IMR-90 (cell line): Measurements from ENCODE around the gene INPP5B. TPM values are rescaled to one million over a fixed set of nuclear protein-coding genes. Genes with fewer than 3 reads are reported as not detected.
A peak's percentile ranks its signal among the peaks of the same experiment; 100 is the strongest.

Source experiments
- ATAC-seq: fragments of 200-7000 bp; cut with Tn5 transposase; 2 replicates; pipeline ENCODE4 v1.9.1; 2020; ENCODE audit warnings: low read depth, mild to moderate bottlenecking, moderate library complexity
- BruUV-seq: library from RNA; stranded (reverse); fragments of 400-500 nt; replicated peaks from 2 replicates; lab custom pipeline; 2021; lab: Mats Ljungman, UMichigan
- CTCF ChIA-PET: fragments of 300-600 bp; formaldehyde crosslinking; extraction: SDS; loops from one replicate; lab custom pipeline; 2021; ENCODE audit warnings: antibody characterized with exemption; lab: Yijun Ruan, JAX
- POLR2A ChIA-PET: fragments of 300-600 bp; sonication (Branson Sonifier 250); formaldehyde crosslinking; loops from one replicate; lab custom pipeline; 2022; ENCODE audit warnings: antibody characterized with exemption; ENCODE audit not compliant: unreplicated experiment; lab: Charles Lee
- DNase-seq: peaks from one replicate; pipeline ENCODE4 v3.0.0; 2013
- H2AFZ ChIP-seq: replicated peaks from 2 replicates; pipeline ENCODE3; 2013; ENCODE audit warnings: low read length, mild to moderate bottlenecking; ENCODE audit not compliant: poor library complexity
- H2AK5ac ChIP-seq: 2 replicates; pipeline ENCODE4 v1.6.1; 2013; ENCODE audit warnings: low read depth, low read length, inconsistent platforms
- H2AK9ac ChIP-seq: replicated peaks from 2 replicates; pipeline ENCODE3; 2013; ENCODE audit warnings: mild to moderate bottlenecking, low read depth, low read length, moderate library complexity; ENCODE audit not compliant: poor library complexity
- H2BK120ac ChIP-seq: 2 replicates; pipeline ENCODE4 v1.6.1; 2013; ENCODE audit warnings: low read depth, low read length, inconsistent platforms
- H2BK15ac ChIP-seq: 3 replicates; pipeline ENCODE4 v1.6.1; 2013; ENCODE audit warnings: low read depth, low read length, inconsistent platforms
- H2BK20ac ChIP-seq: 2 replicates; pipeline ENCODE4 v1.6.1; 2013; ENCODE audit warnings: low read depth, mild to moderate bottlenecking, inconsistent platforms, low read length, moderate library complexity
- H2BK5ac ChIP-seq: 2 replicates; pipeline ENCODE4 v1.6.1; 2013; ENCODE audit warnings: mild to moderate bottlenecking, low read depth, low read length, inconsistent platforms; ENCODE audit not compliant: poor library complexity, severe bottlenecking
- H3K14ac ChIP-seq: replicated peaks from 2 replicates; pipeline ENCODE4 v1.6.1; 2013; ENCODE audit warnings: low read depth, low read length, inconsistent platforms
- H3K18ac ChIP-seq: 2 replicates; pipeline ENCODE4 v1.6.1; 2013; ENCODE audit warnings: low read depth, low read length, control low read depth
- H3K23ac ChIP-seq: 2 replicates; pipeline ENCODE4 v1.6.1; 2013; ENCODE audit warnings: low read depth, low read length, inconsistent platforms
- H3K27ac ChIP-seq: 2 replicates; pipeline ENCODE4 v1.5.1; 2013; ENCODE audit warnings: mild to moderate bottlenecking, control low read depth, low read length; ENCODE audit not compliant: insufficient read depth
- H3K27me3 ChIP-seq: 2 replicates; pipeline ENCODE4 v1.6.1; 2013; ENCODE audit warnings: low read length; ENCODE audit not compliant: control insufficient read depth, insufficient read depth
- H3K36me3 ChIP-seq: 2 replicates; pipeline ENCODE4 v1.6.1; 2013; ENCODE audit warnings: low read length, mixed read lengths; ENCODE audit not compliant: control insufficient read depth, insufficient read depth
- H3K4ac ChIP-seq: 2 replicates; pipeline ENCODE4 v1.6.1; 2013; ENCODE audit warnings: low read depth, low read length, inconsistent platforms
- H3K4me1 ChIP-seq: 2 replicates; pipeline ENCODE4 v1.6.1; 2013; ENCODE audit warnings: low read length, mixed read lengths; ENCODE audit not compliant: control insufficient read depth, insufficient read depth
- H3K4me2 ChIP-seq: 2 replicates; pipeline ENCODE4 v1.6.1; 2013; ENCODE audit warnings: low read depth, mild to moderate bottlenecking, control low read depth, low read length, moderate library complexity
- H3K4me3 ChIP-seq: 2 replicates; pipeline ENCODE4 v1.5.1; 2013; ENCODE audit warnings: low read depth, mild to moderate bottlenecking, control low read depth, low read length, moderate library complexity; ENCODE audit not compliant: insufficient read depth
- H3K56ac ChIP-seq: 2 replicates; pipeline ENCODE4 v1.6.1; 2013; ENCODE audit warnings: low read length, inconsistent platforms; ENCODE audit not compliant: insufficient read depth; ENCODE audit errors: extremely low read depth
- H3K79me1 ChIP-seq, 2 experiments: 2 replicates each; pipeline ENCODE4 v1.6.1; 2013; ENCODE audit warnings: low read length in 2 of 2, inconsistent platforms in 1 of 2, low read depth in 1 of 2
- H3K9ac ChIP-seq: 2 replicates; pipeline ENCODE4 v1.6.1; 2013; ENCODE audit warnings: low read depth, low read length, control low read depth
- H3K9me1 ChIP-seq: 2 replicates; pipeline ENCODE4 v1.6.1; 2013; ENCODE audit warnings: low read length, inconsistent platforms; ENCODE audit not compliant: insufficient read depth
- H3K9me3 ChIP-seq: 2 replicates; pipeline ENCODE4 v1.6.1; 2013; ENCODE audit warnings: low read length; ENCODE audit not compliant: control insufficient read depth, insufficient read depth
- H4K20me1 ChIP-seq: 2 replicates; pipeline ENCODE4 v1.6.1; 2013; ENCODE audit warnings: low read length, inconsistent platforms; ENCODE audit not compliant: insufficient read depth
- H4K5ac ChIP-seq: 2 replicates; pipeline ENCODE4 v1.6.1; 2013; ENCODE audit warnings: mild to moderate bottlenecking, low read depth, low read length, control low read depth
- H4K8ac ChIP-seq, 2 experiments: 2 replicates each; pipeline ENCODE4 v1.6.1; 2013; ENCODE audit warnings: low read depth in 2 of 2, low read length in 2 of 2, control low read depth in 1 of 2, inconsistent platforms in 1 of 2
- H4K91ac ChIP-seq: 2 replicates; pipeline ENCODE4 v1.6.1; 2013; ENCODE audit warnings: low read depth, low read length, inconsistent platforms; ENCODE audit not compliant: insufficient read depth
- CEBPB ChIP-seq: IDR thresholded peaks from 2 replicates; pipeline ENCODE4 v1.6.1; 2012; ENCODE audit warnings: low read depth, low read length, improper control_type of control experiment
- ELK1 ChIP-seq: fragments of 150-350 bp; IDR thresholded peaks from 2 replicates; pipeline ENCODE4 v1.6.1; 2016; ENCODE audit warnings: low read depth, mild to moderate bottlenecking, low read length, moderate library complexity, borderline replicate concordance
- FOS ChIP-seq: fragments of 150-350 bp; IDR thresholded peaks from 2 replicates; pipeline ENCODE4 v1.6.1; 2016; ENCODE audit warnings: low read depth, low read length
- MXI1 ChIP-seq: IDR thresholded peaks from 2 replicates; pipeline ENCODE4 v1.6.1; 2012; ENCODE audit warnings: low read depth, mild to moderate bottlenecking, low read length, moderate library complexity, borderline replicate concordance
- WGBS, 2 experiments: methylation state at CpG; one replicate each; pipeline versions ENCODE4 v1.1.5 to v1.1.7; 2013; ENCODE audit warnings: missing lambda C conversion rate in 2 of 2; ENCODE audit not compliant: insufficient read length in 1 of 2; ENCODE audit errors: extremely low coverage in 2 of 2; 5-methylcytosine and 5-hydroxymethylcytosine counted together
- dilution Hi-C: fragments of 300-500 bp; cut with HindIII; formaldehyde crosslinking; loops from one replicate; pipeline ENCODE4 v1.14.3; 2018; ENCODE audit warnings: low sequenced_read_pairs; ENCODE audit not compliant: unreplicated experiment
- in situ Hi-C: fragments of 300-500 bp; cut with MboI; formaldehyde crosslinking; loops from 3 replicates; pipeline ENCODE4 v1.14.3; 2019; ENCODE audit warnings: low sequenced_read_pairs, inconsistent platforms, mixed read lengths
- intact Hi-C: fragments of 100-400 bp; cut with micrococcal nuclease; formaldehyde crosslinking; loops from 2 replicates; pipeline ENCODE4 v1.10.0; 2022
- polyA plus RNA-seq, 3 experiments: library from polyadenylated mRNA; depleted of rRNA; stranded (reverse); fragments of >200 nt; gene quantifications; 2 replicates each; pipeline ENCODE4 v1.2.3, GENCODE V29; 2012; ENCODE audit warnings: low replicate concordance in 1 of 3
- total RNA-seq: library from RNA; depleted of rRNA; stranded (reverse); fragments of >200 nt; gene quantifications from 2 replicates; pipeline ENCODE4 v1.2.3, GENCODE V29; 2012
- TF ChIP-seq, protein P1 (sequence below): conservative IDR thresholded peaks from 2 replicates; pipeline ENCODE4 v1.5.1; 2012; ENCODE audit warnings: mild to moderate bottlenecking, low read depth, low read length, improper control_type of control experiment

Gene INPP5B
- total and polyA plus RNA-seq, 2 of the 4 experiments (the other 2 are of a cell fraction), result 9.4 to 20.4 TPM

DNA sequence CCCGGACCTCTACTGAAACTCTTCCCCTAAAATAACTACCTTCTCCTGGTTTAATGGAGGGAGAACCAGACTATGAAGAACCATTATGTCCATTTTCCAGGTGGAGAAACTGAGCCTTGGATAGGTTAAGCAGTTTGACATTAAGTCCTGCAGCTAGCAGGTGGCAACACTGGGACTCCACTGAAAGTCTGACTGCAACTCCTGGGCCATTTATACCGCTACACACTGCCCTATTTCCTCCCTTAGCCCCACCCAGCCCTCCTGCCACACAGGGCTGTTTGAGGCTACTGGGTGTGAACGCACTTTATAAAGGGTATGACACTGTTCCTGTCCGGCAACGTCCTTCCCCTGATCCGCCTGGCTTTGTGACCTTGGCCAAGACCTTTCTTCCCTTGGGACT is 511 bp upstream of the INPP5B start:
- Histone ChIP-seq H3K4ac (peak overlapping the region; percentile 86), H3K14ac (peak overlapping the region; percentile 83), H2BK20ac (peak overlapping the region; percentile 82), H3K56ac (0 out of 2 replicates have a peak overlapping the region, but pooled peaks have one; percentile 33), H3K9me1 (peaks cover 18% of the 10 kb centered on the region), H2AFZ (peak overlapping the region; percentile 15), H4K20me1 (no peaks in the 10 kb centered on the region), H2AK9ac (peak overlapping the region; percentile 21), H2BK15ac (peak overlapping the region; percentile 32; the same call in 2 of the 3 replicates), H3K27ac (no peak overlapping the region; the same call in 1 of the 2 replicates), H4K8ac (peak overlapping the region; percentile 96 to 98), H3K9ac (no peak overlapping the region), H4K91ac (peak overlapping the region; percentile 80), H3K4me1 (peaks cover 8% of the 10 kb centered on the region), H3K18ac (no peak overlapping the region; the same call in 1 of the 2 replicates), H3K9me3 (no peaks in the 10 kb centered on the region), H4K5ac (peak overlapping the region; percentile 91), H3K36me3 (peaks cover 13% of the 10 kb centered on the region), H3K4me2 (no peak overlapping the region), H3K4me3 (no peak overlapping the region), H3K27me3 (no peaks in the 10 kb centered on the region), H2BK5ac (peak overlapping the region; percentile 47), H3K23ac (peak overlapping the region; percentile 68; the same call in 1 of the 2 replicates), H2BK120ac (peak overlapping the region; percentile 93), H3K79me1 (peaks cover 10 to 44% of the 10 kb centered on the region in 2 experiments), H2AK5ac (peak overlapping the region; percentile 95)
- in situ Hi-C loops, result no loop called here
- intact Hi-C loops, result no loop called here
- no peak for ATAC-seq
- no TSS peak for BruUV-seq
- dilution Hi-C loops, result no loop called here
- ChIA-PET CTCF (interaction anchor here (0.9 kb wide), 1 partner anchor 11 kb away, joined by 4 read pairs; no protein-coding TSS in a partner anchor), POLR2A (no interaction called here)
- no CpG with 5 or more reads among the region's 6 CpGs for WGBS, 2 experiments
- DNase-seq, result no peak
- TF ChIP-seq CEBPB (no peak), MXI1 (no peak), FOS (no peak), ELK1 (no peak)
- TF ChIP-seq, protein P1, sequence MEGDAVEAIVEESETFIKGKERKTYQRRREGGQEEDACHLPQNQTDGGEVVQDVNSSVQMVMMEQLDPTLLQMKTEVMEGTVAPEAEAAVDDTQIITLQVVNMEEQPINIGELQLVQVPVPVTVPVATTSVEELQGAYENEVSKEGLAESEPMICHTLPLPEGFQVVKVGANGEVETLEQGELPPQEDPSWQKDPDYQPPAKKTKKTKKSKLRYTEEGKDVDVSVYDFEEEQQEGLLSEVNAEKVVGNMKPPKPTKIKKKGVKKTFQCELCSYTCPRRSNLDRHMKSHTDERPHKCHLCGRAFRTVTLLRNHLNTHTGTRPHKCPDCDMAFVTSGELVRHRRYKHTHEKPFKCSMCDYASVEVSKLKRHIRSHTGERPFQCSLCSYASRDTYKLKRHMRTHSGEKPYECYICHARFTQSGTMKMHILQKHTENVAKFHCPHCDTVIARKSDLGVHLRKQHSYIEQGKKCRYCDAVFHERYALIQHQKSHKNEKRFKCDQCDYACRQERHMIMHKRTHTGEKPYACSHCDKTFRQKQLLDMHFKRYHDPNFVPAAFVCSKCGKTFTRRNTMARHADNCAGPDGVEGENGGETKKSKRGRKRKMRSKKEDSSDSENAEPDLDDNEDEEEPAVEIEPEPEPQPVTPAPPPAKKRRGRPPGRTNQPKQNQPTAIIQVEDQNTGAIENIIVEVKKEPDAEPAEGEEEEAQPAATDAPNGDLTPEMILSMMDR, result no peak
